Measurements from ENCODE around the gene NXPE3. TPM values are rescaled to one million over a fixed set of nuclear protein-coding genes. Genes with fewer than 3 reads are reported as not detected.

NXPE3 gene
- total and polyA plus RNA-seq, 10 of the 15 experiments (the other 5 are each of a cell fraction or from before 2014, with no cell fraction given), result 2.0 to 8.7 (median 5.2) TPM

- TF ChIP-seq RAD51 (IDR thresholded peaks at IDR 0.05), result 0 out of 2 replicates have a peak, but pooled peaks have one; percentile 24
- no peak for TF ChIP-seq ZNF592 (IDR thresholded peaks at IDR 0.05)
- no peak for TF ChIP-seq ZNF24 (IDR thresholded peaks at IDR 0.05)
- 0 out of 2 replicates have a peak, but pooled peaks have one; percentile 6 for TF ChIP-seq IRF4 (IDR thresholded peaks at IDR 0.05; ENCODE audit: low read depth, low read length)
- no peak for TF ChIP-seq MTA2 (IDR thresholded peaks at IDR 0.05; ENCODE audit: low read depth)
- TF ChIP-seq E2F8 (IDR thresholded peaks at IDR 0.05; ENCODE audit: low read depth, partially characterized antibody), result no peak
- peak; percentile 63 for TF ChIP-seq SMAD1 (IDR thresholded peaks at IDR 0.05; ENCODE audit: low read depth, partially characterized antibody)
- no peak for TF ChIP-seq ELK1 (IDR thresholded peaks at IDR 0.05; ENCODE audit: low read depth, low read length)
- no peak for TF ChIP-seq PML (IDR thresholded peaks at IDR 0.05; ENCODE audit: low read length)
- TF ChIP-seq PBX3 (IDR thresholded peaks at IDR 0.05; ENCODE audit: insufficient replicate concordance, low read depth, low read length), result no peak
- no peak for TF ChIP-seq FOS (IDR thresholded peaks at IDR 0.05; ENCODE audit: borderline replicate concordance, extremely low read depth, insufficient read length)
- TF ChIP-seq ATF3 (IDR thresholded peaks at IDR 0.05; ENCODE audit: borderline replicate concordance, extremely low read depth, low read depth, low read length), result no peak
- TF ChIP-seq PAX5 (IDR thresholded peaks at IDR 0.05; ENCODE audit: borderline replicate concordance, low read depth, low read length), result no peak
- peak; percentile 91 for TF ChIP-seq ATF7 (IDR thresholded peaks at IDR 0.05; ENCODE audit: low read depth)
- peak; percentile 21; the same call in 1 of the 2 replicates for TF ChIP-seq ATF2 (IDR thresholded peaks at IDR 0.05; ENCODE audit: low read length)
- TF ChIP-seq TARDBP (IDR thresholded peaks at IDR 0.05; ENCODE audit: borderline replicate concordance), result no peak
- TF ChIP-seq IKZF2 (IDR thresholded peaks at IDR 0.05), result peak; percentile 21 to 32; a peak in 2 of 4 replicates
- TF ChIP-seq KAT2A (conservative IDR thresholded peaks at IDR 0.05; ENCODE audit: control insufficient read depth, low read depth, low read length), result no peak
Observed at GRCh38 chr3:101828691-101829436, 49.9 kb downstream of the NXPE3 start (continued).
